Measurements from ENCODE around the gene P4HA2. TPM values are rescaled to one million over a fixed set of nuclear protein-coding genes. Genes with fewer than 3 reads are reported as not detected.

P4HA2 gene
- total RNA-seq, 2 donors from 2014 or later, result 33.2 to 58.8 TPM

DNA sequence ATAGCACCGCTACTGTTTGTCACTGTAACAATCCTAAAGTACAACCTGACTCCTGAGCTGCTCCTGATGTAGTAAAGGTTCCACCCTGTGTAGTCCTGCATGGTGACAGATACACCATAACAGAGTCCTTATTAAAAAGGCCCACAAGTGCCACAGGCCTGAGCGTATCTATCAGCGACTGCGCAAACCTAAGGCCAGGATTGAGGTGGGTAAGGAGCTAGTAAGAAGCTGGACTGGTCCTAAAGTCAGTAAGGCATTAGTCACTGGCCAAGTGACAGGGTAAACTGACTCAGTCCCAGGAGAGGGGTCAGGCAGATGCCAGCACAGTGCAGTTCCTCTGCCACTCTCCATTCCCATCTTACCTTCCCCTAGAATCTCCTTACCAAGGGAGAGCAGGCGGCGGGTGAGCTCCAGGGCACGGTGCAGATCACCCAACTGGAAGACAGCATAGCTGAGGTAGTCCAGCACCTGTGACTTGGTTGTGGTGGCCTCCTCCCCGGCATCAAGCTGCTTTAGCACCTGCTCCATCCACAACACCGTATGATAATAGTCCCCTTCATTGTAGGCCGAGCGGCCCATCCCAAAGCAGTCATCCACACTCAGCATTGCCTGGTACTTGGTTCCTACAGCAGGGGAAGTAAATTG is 17.6 kb downstream of the P4HA2 start:
- intact Hi-C loops (cut with DNase I), result no loop called here
- peak; percentile 48 for DNase-seq (ENCODE audit: low spot score)

DNA sequence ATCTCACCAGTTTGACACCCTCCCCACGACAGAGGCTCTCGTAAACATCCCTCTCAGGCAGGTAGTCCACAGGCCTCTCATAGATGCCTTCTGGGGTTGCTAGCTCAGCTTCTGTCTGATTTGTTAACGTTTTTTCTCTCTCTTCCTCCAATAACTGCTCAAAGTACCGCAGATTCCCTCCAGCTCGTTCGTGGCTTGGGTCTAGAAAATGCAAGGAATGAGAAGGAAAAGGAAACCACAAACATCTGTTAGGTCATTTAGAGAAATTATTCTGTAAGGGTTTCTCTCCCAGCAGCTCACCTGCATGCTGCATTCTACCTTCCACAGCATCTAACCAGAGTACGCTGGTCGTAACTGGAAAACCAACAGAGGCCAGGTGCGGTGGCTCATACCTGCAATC is 18.5 kb downstream of the P4HA2 start:
- intact Hi-C loops (cut with DNase I), result no loop called here
- peak; percentile 35 for DNase-seq (ENCODE audit: low spot score)

DNA sequence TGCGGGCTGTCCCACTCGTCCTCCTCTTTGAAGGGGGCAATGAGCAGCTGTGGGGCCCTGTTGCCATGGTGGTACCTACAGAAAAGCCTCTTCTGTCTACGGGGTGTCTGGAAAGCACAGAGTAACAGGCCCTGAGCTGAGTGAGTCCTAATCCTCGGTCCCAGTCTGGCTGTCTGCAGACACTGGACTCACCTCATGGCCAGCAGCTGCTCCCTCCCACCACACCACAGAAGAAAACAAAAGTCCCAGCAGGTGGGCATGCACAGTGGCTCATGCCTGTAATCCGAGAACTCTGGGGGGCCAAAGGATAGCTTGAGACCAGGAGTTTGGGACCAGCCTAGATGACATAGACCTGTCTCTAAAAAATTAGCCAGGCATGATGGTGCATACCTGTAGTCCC is 19.9 kb downstream of the P4HA2 start:
- intact Hi-C loops (cut with DNase I), result no loop called here
- DNase-seq (ENCODE audit: low spot score), result peak; percentile 46

DNA sequence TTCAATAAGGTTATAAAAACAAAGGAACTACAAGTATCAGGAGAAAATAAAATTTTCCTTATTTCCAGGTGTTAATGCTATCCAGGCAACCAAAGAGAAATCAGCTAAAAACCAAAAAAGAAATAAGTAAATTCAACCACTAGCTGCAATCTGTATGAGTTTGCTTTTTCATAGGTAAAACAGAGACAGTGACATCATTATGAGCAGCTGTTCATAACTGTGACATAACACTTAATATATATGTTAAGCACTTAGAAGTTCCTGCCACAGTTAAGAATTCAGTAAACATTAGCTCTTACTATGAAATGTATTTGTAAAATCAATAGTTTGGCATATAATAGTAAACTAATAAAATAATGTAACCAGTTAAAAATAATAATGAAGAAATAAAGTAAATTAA is 20.9 kb downstream of the P4HA2 start:
- no peak for DNase-seq (ENCODE audit: low spot score)
- intact Hi-C loops (cut with DNase I), result no loop called here

DNA sequence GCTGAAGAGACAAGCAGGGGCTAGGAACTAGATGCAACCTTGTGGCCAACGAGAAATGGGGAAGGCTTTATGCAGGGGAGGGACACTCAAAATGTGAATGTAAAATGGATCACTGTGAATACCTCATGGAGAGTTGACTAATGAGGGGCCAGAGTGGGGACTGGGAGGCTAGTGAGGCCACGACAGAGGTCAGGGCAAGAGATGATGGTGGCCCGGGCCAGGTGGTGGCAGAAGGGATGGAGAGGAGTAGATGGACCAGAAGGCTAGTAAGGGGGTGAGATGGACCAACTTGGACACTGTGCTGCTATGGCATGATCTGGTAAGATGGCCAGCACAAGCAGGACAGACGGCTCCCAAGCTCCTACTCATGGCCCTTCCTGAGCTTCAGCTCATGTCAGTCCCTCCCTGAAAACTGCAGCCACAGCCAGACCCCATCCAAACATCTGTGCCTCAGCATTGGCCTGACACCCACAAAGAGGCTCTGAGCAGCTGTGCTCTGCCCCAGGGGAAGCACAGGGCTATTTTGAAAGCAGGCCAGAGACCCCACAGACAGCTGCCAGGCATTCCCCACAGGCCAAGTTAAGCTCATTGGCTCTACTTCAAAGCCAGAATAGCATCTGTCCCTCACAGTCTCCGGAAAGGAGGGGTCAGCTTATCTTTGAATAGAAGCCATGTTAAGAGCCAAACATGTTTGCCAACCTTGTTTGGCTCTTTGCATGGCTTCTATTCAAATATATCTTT is 22.1 kb downstream of the P4HA2 start:
- peak; percentile 45 for DNase-seq (ENCODE audit: low spot score)
- intact Hi-C loops (cut with DNase I), result no loop called here

DNA sequence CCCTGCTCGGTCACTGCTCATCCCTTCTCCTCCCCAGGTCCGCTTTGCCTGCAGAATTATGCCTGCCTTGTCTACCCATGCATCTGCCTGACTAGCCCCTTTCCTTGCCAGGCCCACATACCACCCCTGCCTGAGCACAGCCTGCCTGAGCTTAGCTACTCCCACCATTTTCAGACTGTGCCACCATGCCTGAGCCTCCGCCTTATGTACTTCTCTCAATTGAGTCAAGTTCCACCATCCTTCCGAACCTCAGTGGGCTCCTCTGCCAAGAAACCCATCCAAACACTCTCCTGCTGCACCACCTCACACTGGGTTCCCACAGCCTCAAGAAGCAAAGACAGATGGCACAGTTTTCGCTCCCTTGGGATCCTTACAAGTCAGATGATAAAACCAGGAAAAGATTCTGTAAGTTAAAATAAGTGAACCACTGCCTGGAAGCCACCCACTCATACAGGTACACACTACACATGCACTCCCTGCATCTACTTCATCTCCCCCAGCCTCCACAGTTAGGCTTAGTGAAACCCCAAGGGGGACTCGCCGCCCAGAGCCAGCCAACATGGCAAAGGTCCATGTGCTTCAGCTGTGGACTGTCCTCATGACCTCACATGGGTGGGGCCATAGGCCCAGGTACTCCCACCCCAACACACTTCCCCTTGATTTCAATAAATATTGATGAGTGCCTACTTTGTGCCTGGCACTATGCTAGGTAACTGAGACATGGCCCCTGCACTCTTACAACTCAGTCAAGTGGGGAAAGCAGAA is 23.1 kb downstream of the P4HA2 start:
- peak; percentile 68 for DNase-seq (ENCODE audit: low spot score)
- intact Hi-C loops (cut with DNase I), result no loop called here

DNA sequence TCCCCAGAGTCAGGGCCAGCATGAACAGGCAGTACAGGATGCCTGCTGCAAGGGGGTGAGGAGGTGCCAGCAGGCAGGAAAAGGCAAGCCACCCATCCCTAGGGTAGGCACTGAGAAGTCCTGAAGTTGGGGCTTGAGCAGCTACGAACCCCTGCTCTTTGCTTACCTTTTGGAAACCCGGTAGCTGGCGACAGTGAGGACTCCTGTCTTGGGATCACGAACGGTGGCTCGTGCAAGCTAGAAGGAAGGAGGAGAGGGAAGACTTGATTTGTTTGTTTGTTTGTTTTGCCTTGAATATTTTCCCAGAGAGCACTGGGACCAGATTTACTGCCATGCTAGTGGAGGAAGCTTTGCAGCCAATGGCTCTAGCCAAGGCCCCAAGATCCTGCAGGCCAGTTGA is 23.7 kb downstream of the P4HA2 start:
- intact Hi-C loops (cut with DNase I), result no loop called here
- peak; percentile 31 for DNase-seq (ENCODE audit: low spot score)

DNA sequence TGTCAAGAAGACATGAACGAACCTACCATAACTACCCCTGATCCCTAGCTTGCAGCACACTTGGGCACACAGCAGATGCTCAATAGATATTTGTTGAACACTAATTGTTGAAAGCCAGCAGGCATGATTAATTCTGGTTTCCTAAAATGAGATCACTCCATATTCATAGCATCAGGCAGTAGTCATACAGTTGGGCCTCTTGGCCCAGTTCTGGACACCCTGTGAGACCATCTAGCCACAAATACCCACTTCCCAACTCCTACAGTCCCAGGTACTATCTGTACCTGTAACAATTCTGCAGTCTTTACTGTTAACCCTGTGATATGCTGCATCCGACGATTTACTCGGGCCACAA is 24.2 kb downstream of the P4HA2 start:
- DNase-seq (ENCODE audit: low spot score), result no peak
- intact Hi-C loops (cut with DNase I), result no loop called here

DNA sequence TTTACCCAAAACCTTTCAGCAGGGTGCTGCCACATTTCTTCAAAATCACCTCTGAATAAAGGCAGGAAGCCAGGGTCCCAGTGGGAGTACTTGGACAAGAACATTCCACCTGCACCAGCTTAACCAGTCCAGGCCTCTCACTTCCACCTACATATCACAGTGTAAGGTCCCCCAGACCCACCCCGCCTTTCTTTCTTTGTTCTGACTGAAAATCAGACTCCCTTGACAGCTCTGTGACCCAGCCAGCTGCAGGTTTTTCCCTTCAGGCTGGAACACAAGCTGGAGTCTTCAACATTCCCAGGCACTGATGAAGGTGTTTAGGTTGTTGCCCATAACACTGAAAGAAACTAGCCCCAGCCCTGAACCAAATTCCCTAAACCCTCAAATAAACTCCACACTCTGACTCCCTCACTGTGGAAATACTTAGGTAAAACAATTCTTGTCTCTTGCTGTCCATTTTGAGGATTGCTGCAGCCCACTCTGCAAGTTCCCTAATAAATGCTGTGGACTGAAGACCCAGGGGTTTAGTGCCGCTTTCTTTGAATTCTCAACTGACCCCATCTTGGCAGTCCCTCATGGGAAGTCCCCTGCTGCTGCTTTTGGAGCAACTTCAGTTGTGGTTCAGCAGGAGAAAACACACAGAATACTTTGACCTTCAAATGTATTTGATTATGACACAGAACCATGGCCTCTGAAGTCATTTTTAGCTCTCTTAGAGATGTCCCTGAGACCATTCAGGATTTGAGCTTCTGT is 24.8 kb downstream of the P4HA2 start:
- DNase-seq (ENCODE audit: low spot score), result peak; percentile 3
- intact Hi-C loops (cut with DNase I), result no loop called here

DNA sequence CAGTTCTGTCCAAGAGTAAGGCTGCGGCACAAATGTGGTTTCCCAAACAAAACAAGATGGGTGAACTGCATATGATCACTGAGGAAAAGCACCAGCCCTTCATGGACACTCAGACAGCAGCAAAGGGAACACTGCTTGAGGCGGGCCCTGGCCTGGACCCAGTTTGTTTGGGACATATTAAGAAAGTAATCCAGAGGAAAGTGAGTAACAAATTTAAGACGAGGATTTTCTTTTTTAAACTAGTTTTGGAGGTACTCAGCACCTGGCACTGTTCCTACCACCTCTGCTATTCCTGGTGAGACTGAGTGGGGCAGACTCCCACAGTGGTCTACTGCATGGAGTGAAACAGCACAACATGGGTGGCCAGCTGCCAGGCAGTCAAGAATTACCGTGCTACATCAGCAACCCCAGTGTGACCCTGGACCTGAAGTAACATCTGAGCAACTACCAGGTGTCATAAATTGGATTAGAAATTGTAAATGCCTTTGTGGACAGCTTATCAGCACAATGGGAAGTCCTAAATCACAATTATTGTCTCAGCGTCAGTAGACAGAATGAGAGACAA is 28.5 kb downstream of the P4HA2 start:
- no peak for DNase-seq (ENCODE audit: low spot score)
- intact Hi-C loops (cut with DNase I), result no loop called here

DNA sequence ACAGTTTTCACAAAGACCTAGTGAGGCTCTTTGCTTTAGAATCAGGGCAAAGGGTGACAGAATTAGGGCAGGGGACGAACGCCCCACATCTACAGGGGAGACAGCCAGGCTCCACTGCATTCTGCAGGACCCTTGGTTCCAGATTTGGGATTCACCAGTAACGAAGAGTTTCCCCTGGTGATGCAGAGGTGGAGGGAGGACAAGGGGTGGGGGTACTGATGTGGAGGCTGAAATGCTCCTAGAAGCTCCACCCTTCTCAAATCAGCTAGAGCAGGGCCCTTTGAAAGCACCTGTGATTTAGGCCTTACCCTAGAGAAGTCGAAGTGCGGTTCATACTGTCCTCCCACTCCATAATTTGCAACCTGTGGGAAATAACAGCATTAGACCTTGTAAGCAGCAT is 29.1 kb downstream of the P4HA2 start:
- intact Hi-C loops (cut with DNase I), result no loop called here
- DNase-seq (ENCODE audit: low spot score), result no peak

DNA sequence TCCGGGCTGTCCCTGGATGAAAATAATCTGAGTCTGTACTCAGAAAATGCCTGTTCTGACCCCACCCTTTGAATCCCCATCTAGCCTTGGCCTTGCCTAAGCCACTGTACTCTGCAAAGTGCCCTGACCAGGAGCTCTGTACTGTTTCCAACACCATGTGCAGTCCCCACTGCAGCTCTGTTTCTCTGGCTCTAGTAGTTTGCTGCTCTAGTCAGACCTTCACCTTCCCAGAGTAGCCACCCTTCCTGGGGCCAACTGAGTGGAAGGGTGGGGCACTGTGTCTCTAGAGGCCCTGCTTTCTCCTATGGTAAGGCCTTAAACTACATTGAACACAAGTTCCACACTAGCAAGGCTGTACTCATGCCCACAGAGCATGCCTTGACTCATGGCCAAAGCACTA is 31.9 kb downstream of the P4HA2 start:
- DNase-seq (ENCODE audit: low spot score), result no peak
- intact Hi-C loops (cut with DNase I), result no loop called here

DNA sequence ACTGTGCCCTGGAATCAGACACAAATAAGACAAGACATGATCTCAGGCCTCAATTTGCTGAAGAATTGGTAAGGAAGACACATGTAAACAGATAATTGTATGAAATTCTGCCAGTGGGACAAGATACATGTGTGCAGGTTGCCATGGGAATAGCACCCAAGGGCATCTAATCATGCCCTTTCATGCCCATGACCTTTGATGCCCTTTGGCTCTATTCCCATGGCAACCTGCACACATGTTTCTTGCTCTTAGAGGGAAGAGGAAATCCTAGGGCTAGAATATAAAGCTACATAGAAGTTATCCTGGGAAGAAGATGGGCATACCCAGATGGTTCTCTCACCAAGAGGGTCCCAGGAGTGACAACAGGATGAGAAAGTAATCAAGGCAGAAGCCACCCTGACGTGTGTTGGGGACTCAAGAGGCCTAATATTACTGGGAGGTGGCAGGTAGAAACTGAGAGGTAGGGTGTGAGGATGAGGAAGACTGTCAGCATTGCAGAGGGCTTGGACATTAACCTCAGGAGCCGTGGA is 34.4 kb downstream of the P4HA2 start:
- intact Hi-C loops (cut with DNase I), result no loop called here
- DNase-seq (ENCODE audit: low spot score), result no peak

DNA sequence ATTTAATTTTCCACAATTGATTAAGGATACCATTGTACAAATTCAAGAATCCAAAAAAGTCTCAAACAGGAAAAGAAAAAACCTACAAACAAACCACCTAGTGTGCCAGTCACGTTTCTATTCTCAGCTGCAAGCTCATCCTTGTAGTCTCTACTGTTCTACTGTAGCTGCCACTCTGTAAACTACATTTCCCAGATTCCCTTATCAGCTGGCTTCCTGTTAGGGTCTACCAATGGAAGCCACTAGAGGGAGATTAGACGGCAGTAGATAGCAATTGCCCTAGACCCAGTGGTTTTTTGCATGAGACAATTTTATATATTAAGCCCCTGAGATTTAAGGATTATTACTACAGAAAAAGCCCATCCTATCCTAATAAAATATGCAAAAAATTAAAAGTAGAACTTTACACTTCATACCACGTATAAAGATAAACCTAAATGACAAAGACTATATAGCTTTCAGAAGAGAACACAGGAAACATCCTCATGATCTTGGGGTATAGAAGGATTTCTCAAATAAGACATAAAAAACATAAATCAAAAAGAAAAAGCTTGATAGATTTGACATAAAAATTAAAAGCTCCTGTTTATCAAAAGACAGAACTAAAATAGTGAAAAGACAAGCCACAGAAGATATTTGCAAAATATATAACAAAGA is 37.4 kb downstream of the P4HA2 start:
- intact Hi-C loops (cut with DNase I), result no loop called here
- no peak for DNase-seq (ENCODE audit: low spot score)

DNA sequence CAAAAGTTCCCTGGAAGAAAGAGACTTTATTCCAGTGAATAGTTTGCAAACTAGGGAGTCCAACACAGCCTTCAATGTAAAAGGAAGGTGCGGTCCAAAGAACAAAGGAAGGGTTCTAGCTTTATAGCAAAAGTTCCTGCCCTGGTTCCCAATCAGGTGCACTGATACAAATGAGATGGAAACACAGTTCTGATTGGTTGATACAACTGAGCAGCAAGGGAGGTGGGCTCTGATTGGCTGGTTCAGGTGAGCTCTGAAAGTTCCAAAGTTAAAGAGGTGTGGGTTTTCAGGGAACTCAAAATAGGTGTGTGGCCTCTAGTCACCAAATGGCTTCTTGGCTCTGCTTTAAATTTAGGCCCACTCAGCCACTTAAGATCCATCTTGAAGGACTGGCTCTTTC is 43.1 kb downstream of the P4HA2 start:
- DNase-seq (ENCODE audit: low spot score), result no peak
- intact Hi-C loops (cut with DNase I), result no loop called here

DNA sequence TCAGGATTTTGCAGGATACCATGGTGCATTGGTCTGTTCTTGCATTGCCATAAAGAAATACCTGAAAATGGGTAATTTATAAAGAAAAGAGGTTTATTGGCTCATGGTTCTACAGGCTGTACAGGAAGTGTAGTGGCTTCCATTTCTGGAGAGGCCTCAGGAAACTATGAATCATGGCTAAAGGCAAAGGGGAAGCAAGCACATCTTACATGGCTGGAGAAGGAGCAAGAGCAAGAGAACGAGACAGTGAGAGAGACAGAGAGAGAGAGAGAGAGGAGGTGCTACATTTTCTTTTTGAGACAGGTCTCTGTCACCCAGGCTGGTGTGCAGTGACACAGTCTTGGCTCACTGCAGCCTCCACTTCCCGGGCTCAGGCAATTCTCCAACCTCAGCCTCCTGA is 43.9 kb downstream of the P4HA2 start:
- no peak for DNase-seq (ENCODE audit: low spot score)
- intact Hi-C loops (cut with DNase I), result no loop called here

DNA sequence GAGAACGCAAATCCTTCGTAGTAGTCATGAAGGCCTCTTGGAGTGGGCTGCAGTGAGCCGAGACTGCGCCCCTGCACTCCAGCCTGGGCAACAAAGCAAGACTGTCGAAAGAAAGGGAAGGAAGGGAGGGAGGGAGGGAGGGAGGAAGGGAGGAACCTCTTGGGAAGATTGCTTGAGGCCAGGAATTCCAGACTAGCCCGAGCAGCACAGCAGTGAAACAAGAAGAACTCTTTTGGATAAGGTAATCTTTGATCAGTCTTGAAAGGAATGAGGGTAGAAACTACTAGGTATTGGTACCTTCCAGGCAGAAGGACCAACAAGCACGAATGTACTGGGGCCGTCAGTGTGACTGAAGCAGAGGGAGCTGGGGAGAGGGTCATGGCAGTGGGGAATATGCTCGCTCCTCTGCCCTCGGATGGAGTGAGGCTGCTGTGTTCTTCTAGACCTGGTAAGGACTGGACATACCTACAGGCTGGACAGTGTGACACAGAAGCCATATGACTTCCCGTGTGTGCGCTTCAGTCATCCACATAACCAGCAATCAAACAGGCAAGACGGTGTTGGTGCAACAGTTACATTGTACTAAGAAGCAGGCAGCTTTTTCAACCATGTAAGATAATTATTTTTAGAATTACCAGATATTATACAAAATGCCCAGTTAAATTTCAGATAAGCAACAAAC is 45.2 kb downstream of the P4HA2 start:
- DNase-seq (ENCODE audit: low spot score), result no peak
- intact Hi-C loops (cut with DNase I), result no loop called here

DNA sequence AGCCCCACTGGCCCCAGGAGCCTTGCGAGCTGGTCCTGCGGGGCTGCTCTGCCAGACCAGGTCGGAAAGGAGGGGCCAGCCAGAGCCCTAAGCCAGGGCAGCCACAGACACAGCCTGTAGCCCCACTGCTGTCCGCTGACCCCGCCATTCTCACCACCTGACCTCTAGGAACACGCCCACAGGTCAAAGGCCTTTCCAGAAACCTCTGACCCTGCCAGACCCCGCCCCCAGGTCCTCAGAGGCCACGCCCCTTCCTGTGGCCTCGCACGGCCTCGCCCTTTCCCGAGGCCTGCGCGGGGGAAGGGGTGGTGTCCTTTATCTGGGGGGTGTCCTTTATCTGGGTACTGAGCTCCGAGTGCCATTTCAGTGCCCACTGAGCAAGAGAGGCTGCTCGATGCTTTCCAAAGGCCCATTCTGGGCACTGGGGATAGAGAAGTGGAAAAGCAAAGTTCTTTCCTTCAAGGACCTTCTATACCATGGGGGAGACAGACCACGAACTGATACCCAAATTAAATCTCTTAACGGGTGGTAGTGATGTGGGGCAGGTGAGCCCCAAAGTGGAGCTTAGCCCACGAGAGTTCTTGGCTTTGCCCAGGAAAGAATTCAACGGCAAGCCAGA is 46.5 kb downstream of the P4HA2 start:
- DNase-seq (ENCODE audit: low spot score), result no peak
- intact Hi-C loops (cut with DNase I), result no loop called here

All from posterior vena cava (tissue), 2 donors.